Measurements from ENCODE around the gene PER2. TPM values are rescaled to one million over a fixed set of nuclear protein-coding genes. Genes with fewer than 3 reads are reported as not detected.
"Not testable (repeated sequence)": the region's sequence is repeated elsewhere in the genome, so short reads cannot be mapped to it uniquely, and the experiment has no call there.

Gene PER2
- total RNA-seq, 1 experiment from 2014 or later, result 3.6 TPM

DNA sequence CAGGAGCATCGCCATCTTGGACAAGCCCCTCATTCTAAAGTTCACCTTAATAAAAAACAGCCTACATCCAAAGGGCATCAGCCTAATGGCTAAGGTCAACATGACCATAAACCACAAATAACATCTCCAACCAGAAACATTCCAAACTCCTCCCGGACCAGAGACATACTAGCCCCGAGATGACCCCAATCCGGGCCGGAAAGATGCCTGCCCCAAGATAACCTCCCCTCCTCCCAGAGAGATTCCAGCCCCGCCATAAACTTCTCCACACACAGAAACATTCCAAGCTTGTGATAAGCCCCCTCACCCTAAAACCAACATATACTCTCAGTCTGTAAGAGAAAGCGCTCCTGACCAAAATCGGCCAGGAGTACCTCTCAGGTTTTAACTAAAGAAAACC is 16.7 kb downstream of the PER2 start:
- not testable (repeated sequence) for H3K36me3 ChIP-seq (replicated peaks; ENCODE audit: control insufficient read depth, insufficient read depth, low read length); H3K4me3 ChIP-seq (ENCODE audit: insufficient read depth, low read depth, low read length); DNase-seq; H3K27me3 ChIP-seq (ENCODE audit: control insufficient read depth, insufficient read depth, low read length)

DNA sequence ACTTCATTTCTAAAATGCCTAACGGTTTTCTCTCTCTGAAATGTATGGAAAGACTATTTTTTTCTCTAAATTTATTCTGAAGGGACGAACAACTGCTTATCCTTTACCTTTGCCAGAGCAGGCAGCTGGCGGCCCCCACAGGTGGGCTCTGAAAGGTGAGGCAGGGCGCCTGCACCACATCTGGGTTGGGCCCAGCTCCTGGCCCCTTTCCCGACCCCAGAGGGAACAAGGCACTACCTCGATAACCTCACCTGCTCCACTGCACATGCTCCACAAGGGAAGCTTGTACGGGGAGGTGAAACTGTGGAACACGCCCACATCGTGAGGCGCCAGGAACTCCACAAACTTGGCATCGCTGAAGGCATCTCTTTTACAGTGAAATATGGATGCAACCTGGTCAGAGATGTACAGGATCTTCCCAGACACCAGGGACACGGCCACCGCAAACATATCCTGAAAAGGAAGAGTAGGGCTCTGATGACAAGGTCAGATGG is 17.3 kb downstream of the PER2 start:
- no peak for DNase-seq
- no peaks in the 10 kb centered on the region; the same call in 1 of the 2 replicates for H3K36me3 ChIP-seq (replicated peaks; ENCODE audit: control insufficient read depth, insufficient read depth, low read length)
- H3K4me3 ChIP-seq (ENCODE audit: insufficient read depth, low read depth, low read length), result no peak overlapping the region
- no peaks in the 10 kb centered on the region for H3K27me3 ChIP-seq (ENCODE audit: control insufficient read depth, insufficient read depth, low read length)

DNA sequence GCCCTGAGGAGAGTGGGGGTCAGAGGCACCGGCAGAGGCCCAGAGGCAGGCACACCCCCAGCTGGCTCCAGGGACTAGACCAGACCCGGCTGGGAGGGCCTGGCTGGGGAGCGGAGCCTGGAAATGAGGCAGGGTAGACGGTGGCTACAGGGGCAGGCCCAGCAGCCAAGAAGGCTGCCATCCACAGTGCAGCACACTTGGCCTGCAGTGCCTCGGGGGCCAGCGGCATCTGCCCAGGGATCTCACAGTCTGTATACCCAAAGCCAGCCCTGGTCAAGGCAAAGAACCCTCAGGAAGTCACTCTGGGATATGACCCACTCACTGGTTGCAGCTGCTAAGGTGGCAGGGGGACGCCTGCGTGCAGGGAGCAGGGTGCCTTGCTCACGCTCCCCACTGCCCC is 17.8 kb downstream of the PER2 start:
- H3K36me3 ChIP-seq (replicated peaks; ENCODE audit: control insufficient read depth, insufficient read depth, low read length), result no peaks in the 10 kb centered on the region; the same call in 1 of the 2 replicates
- no peak for DNase-seq

DNA sequence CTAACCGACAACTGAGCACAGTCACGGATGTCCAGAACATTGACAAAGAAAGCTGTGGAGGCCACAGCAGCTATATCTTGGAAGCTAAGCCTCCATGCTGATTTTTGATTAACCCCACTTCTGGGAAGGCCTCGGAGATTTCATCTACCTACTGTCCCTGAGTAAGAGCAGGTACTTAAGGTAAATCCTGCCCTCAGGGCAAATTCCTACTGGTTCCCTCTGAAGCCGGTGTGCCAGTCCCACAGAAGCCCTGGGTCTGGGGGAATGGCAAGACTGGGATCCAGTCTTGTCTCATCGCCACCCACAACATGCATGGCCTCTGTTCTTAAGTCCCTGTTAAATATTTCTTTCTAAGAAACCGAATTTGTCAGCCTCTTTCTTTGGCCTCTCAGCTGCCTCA is 18.7 kb downstream of the PER2 start:
- no peaks in the 10 kb centered on the region; the same call in 1 of the 2 replicates for H3K36me3 ChIP-seq (replicated peaks; ENCODE audit: control insufficient read depth, insufficient read depth, low read length)
- H3K4me3 ChIP-seq (ENCODE audit: insufficient read depth, low read depth, low read length), result no peak overlapping the region
- H3K27me3 ChIP-seq (ENCODE audit: control insufficient read depth, insufficient read depth, low read length), result no peaks in the 10 kb centered on the region
- DNase-seq, result no peak

More for the DNA sequence above, 17.8 kb downstream of the PER2 start:
- Histone ChIP-seq H3K4me3 (ENCODE audit: insufficient read depth, low read depth, low read length) (no peak overlapping the region), H3K27me3 (ENCODE audit: control insufficient read depth, insufficient read depth, low read length) (no peaks in the 10 kb centered on the region)

DNA sequence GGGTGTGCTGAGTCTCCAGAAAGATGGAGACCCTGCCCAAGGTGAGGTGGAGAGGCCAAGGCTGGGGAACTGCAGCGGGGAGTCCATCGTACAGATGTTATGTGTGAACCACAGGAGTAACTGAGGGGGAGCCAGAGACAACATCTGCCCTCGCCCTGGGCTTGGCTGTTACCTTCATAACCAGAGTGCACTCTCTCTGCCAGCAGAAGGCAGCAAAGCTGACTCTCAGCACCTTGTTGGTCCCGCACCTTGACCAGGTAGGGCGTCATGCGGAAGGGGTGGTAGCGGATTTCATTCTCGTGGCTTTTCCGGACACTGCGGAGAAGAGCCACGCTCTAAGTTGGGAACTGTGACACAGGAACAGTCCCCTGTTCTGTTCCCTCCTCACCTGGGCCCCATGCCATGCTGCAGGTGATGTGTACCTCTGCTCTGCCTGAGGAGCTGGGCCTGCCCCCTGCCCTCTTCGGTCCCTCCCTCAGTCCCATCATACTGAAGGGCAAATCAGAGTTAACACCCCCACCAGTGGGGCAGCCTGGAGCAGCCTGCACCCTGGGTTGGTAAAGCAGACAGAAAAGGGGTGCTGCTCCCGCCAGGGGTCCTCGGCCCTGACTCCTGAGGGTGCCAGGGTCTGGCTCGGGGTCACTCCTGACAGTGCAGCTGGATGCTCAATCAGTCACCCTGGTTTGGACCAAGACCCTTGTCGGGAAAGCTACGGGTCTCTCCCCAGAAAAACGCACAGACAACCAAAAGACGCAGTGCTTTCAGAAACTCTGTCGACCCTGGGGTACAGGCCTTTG is 20.3 kb downstream of the PER2 start:
- no peak for DNase-seq
- Histone ChIP-seq H3K4me3 (ENCODE audit: insufficient read depth, low read depth, low read length) (no peak overlapping the region), H3K27me3 (ENCODE audit: control insufficient read depth, insufficient read depth, low read length) (no peaks in the 10 kb centered on the region), H3K36me3 (replicated peaks; ENCODE audit: control insufficient read depth, insufficient read depth, low read length) (no peaks in the 10 kb centered on the region; the same call in 1 of the 2 replicates)

DNA sequence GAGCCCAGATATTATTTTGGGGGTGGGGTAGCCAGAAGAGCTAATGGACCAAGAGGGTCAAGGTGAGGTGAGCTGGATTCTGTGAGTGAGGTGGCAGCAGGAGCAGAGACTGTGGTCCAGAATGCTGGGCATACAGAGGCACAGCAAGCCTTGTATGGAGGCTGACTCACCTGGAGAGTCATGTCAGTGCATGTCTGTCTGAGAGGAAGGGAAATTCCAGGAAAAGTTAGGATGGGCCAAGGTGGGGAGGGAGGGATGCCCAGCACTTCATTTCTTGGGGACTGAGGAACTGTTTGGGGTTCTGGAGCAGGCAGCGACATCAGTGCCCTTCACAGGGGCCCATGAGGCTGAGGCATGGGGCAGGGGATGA is 21.1 kb downstream of the PER2 start:
- H3K4me3 ChIP-seq (ENCODE audit: insufficient read depth, low read depth, low read length), result no peak overlapping the region
- no peaks in the 10 kb centered on the region; the same call in 1 of the 2 replicates for H3K36me3 ChIP-seq (replicated peaks; ENCODE audit: control insufficient read depth, insufficient read depth, low read length)
- no peaks in the 10 kb centered on the region for H3K27me3 ChIP-seq (ENCODE audit: control insufficient read depth, insufficient read depth, low read length)
- no peak for DNase-seq

DNA sequence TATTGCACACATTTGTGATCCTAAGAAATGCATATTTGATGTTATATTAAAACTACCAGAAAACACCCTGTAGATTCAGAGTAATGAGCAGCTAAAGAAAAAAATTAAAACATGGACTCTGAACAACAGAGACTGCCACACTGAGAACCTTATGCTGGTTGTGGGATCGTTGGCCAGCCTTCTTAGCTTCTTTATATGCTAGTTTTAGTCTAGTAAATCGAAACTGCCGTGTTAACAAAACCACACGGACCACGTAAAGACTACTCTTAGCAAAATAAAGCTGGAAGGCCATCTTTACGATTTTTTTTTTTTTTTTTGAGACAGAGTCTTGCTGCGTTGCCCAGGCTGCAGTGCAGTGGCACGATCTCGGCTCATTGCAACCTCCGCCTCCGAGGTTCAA is 22.8 kb downstream of the PER2 start:
- H3K4me3 ChIP-seq (ENCODE audit: insufficient read depth, low read depth, low read length), result no peak overlapping the region
- DNase-seq, result no peak
- H3K27me3 ChIP-seq (ENCODE audit: control insufficient read depth, insufficient read depth, low read length), result no peaks in the 10 kb centered on the region
- H3K36me3 ChIP-seq (replicated peaks; ENCODE audit: control insufficient read depth, insufficient read depth, low read length), result no peaks in the 10 kb centered on the region; the same call in 1 of the 2 replicates

DNA sequence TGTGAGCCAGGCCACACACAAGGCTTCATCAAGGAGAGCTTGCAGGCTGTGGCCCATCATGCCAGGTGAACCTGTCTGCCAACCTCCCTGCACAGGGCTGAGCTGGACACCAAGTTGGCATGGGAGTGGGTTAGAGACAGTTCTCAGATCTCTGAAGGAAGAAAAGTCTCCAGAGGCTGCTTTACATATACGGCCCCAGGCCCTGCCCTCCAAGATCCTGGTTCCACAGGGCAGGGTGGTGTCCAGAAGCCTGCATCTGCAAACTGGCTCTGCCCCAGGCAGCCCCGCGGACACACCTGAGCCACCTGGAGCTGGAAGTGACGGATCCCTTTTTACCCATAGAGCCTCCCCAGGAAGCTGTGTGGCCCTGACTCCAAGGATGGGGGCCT is 24.3 kb downstream of the PER2 start:
- DNase-seq, result no peak
- peaks cover 2% of the 10 kb centered on the region for H3K36me3 ChIP-seq (replicated peaks; ENCODE audit: control insufficient read depth, insufficient read depth, low read length)
- no peaks in the 10 kb centered on the region for H3K27me3 ChIP-seq (ENCODE audit: control insufficient read depth, insufficient read depth, low read length)
- no peak overlapping the region for H3K4me3 ChIP-seq (ENCODE audit: insufficient read depth, low read depth, low read length)

DNA sequence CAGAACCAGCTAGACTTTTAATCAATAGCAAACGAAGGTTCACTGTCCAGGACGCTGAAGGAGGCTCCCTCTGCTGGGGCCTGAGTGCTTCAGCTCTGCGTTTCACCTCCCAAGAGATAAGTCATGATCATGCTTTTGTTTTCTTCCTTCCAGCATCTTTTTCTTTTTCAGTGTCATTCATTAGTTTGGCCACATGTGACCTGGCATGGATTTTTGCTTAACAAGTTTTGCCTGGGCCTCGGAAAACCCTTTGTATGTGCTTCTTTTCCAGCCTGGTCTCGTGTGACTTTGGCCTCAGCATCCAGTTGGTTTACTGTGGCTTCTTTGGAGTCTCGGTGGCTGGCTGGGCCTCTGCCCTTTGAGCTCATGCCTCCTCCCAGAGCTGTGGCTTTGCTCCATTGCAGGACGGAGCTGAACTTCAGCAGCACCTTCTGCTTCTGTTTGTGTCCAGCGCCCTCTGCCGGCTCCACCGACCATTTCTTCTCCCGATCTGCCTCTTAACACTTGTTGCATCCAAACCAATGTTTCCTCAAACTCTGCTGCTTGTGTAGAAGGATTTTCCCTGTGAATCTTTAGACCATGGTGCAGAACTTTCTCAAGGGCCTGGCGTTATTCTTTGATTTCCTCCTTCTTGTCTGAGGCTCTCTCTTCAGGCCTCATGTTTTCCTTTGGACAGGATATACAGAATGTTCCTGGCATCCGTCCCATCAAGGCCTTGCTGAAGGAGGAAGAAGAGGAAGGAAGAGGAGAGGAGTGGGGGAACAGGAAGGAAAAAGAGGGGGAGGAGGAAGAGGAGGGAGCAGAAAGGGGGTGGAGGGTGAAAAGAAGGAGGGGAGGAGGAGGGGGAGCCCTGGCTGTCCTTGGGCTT is 25.0 kb downstream of the PER2 start:
- peaks cover 2% of the 10 kb centered on the region for H3K36me3 ChIP-seq (replicated peaks; ENCODE audit: control insufficient read depth, insufficient read depth, low read length)
- H3K27me3 ChIP-seq (ENCODE audit: control insufficient read depth, insufficient read depth, low read length), result no peaks in the 10 kb centered on the region
- peak; percentile 94 for DNase-seq
- H3K4me3 ChIP-seq (ENCODE audit: insufficient read depth, low read depth, low read length), result no peak overlapping the region

DNA sequence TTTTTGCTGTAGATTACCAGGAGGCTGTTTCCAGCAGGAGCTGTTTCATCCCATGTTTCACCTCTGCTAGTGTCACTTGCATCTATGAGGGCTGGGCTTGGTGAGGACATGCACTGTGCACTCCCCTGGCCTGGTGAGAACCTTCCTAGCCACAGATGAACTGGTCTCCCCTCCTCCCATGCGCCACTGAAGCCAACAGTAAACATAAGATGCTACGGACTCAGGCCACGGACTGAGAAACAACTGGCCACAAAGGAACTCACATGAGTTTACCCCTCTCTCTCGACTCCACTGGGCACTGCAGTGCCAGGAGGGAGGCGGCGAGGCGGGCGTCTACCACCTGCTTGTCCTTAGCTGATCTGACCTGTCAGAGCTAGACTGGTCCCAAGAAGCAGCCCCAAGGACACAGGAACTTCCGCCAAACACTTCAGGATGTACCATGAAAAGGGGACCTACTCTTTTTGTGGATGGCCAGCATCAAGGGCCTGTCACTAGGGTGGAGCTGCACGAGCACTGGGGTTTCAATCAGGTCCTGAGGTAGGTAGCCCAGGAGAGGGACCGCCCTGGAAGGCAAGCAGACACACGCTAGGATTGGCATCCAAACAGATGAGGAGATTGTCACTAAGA is 25.8 kb downstream of the PER2 start:
- peak; percentile 28 for DNase-seq
- Histone ChIP-seq H3K36me3 (replicated peaks; ENCODE audit: control insufficient read depth, insufficient read depth, low read length) (peaks cover 3% of the 10 kb centered on the region), H3K4me3 (ENCODE audit: insufficient read depth, low read depth, low read length) (no peak overlapping the region), H3K27me3 (ENCODE audit: control insufficient read depth, insufficient read depth, low read length) (no peaks in the 10 kb centered on the region)

DNA sequence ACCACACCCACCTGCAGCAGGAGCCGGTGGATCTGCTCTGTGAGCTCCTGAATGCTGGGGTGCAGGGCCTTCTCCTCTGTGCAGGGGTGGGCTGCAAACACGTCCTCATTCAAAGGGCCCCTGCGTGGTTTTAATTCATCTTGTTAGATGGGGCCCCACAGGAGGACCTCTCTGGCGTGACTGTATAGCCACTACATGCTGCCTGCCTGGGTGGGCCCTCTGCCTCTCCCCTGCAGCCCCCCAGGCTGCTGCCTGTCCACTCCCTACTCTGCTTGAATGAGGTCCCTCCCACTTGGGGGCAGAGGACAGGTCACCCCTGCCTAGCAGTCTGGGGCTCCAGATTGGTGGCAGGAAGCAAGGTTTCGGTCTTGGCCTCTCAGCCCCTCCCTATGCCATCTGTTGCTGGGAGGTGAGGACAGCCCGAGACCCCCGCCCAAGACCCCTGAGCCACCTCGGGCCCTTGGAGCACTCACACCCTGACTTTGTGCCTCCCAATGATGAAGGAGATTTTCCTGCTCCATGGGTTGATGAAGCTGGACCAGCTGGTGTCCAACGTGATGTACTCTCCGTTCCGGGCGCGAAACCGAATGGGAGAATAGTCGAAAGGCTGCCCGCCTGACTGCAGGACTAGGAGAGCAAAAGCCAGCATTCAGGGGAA is 26.6 kb downstream of the PER2 start:
- H3K36me3 ChIP-seq (replicated peaks; ENCODE audit: control insufficient read depth, insufficient read depth, low read length), result peaks cover 3% of the 10 kb centered on the region
- DNase-seq, result peak; percentile 30
- no peak overlapping the region for H3K4me3 ChIP-seq (ENCODE audit: insufficient read depth, low read depth, low read length)
- no peaks in the 10 kb centered on the region for H3K27me3 ChIP-seq (ENCODE audit: control insufficient read depth, insufficient read depth, low read length)

DNA sequence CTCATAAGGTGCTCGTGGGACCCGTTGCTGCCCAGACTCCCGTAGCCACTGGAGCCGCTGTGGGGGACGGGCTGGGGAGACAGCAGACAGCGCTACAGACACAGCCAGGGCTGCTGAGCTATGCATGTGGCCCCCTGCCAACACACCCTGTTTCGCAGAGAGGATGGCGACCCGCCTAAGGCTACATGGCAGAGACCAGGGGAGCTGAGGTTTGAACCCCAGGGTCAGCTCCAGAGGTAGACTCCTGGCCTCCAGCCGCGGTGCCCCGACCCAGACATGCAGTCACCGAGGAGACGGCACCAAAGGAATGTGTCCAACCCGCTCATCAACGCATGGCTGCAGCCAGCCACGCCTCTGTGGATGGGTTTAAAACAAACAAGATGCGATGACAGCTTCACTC is 27.5 kb downstream of the PER2 start:
- Histone ChIP-seq H3K4me3 (ENCODE audit: insufficient read depth, low read depth, low read length) (no peak overlapping the region), H3K36me3 (replicated peaks; ENCODE audit: control insufficient read depth, insufficient read depth, low read length) (peaks cover 3% of the 10 kb centered on the region), H3K27me3 (ENCODE audit: control insufficient read depth, insufficient read depth, low read length) (no peaks in the 10 kb centered on the region)
- DNase-seq, result no peak

DNA sequence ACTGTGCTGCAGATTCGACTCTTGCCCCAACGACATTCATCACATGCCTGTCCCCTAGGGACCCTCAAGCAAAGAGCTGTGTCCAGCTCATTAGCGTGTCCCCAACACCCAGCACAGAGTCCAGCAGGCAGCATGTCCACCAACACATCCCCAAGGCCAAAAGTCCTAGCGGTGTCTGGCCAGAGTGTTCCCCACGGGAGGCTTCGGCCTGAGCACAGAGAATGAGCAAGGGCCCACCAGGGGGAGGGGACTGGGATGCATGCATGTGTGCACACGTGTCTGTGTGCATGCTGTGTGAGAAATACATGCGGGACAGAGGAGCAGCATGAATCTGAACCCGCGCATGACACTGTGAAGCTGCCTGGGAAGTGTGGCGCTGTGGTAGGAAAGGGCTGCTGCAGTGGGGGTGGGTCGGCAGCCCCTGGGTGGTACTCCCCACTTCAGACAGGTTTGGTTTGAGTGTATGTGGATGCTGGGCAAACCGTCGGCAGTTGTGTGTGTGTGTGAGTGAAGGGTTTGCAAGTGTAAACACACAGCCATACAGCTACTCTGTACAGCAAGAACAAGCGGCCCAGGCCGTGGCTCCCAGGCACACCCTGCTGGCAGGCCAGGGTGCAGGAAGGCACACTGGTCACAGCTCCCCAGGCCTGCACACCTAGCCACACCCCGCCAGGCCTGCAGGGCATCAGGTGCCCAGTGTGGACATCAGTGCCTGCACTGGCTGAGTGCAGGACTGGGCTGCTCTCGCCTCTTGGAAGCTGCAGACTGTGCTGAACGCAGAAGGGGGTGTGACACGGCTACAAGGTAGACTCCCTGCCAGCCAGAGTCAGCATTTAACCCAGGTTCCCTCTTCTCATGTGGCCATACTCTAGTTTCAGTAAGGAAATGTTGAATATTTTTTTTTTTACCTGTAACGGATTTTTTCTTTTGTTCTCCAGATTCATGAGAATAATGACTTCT is 29.1 kb downstream of the PER2 start:
- DNase-seq, result peak; percentile 48
- Histone ChIP-seq H3K4me3 (ENCODE audit: insufficient read depth, low read depth, low read length) (no peak overlapping the region), H3K36me3 (replicated peaks; ENCODE audit: control insufficient read depth, insufficient read depth, low read length) (peaks cover 3% of the 10 kb centered on the region), H3K27me3 (ENCODE audit: control insufficient read depth, insufficient read depth, low read length) (no peaks in the 10 kb centered on the region)
